ENCODE results near the gene RNF144B.

Gene RNF144B

GRCh38 chr6:18342223-18342622 lies 44.9 kb upstream of the RNF144B start:
- no peaks in the 10 kb centered on the region for H3K27me3 ChIP-seq (ENCODE audit: control insufficient read depth, low read length)
- no peaks in the 10 kb centered on the region for H3K36me3 ChIP-seq (ENCODE audit: control insufficient read depth, low read length)
- TF ChIP-seq CTCF (IDR thresholded peaks at IDR 0.05; ENCODE audit: low read depth, low read length, poor library complexity, severe bottlenecking) (no peak), EZH2phosphoT487 (IDR thresholded peaks at IDR 0.05; ENCODE audit: borderline replicate concordance, low read length) (no peak)
- H3K9me3 ChIP-seq (ENCODE audit: control insufficient read depth, insufficient read depth, low read length) = no peaks in the 10 kb centered on the region
- no peaks in the 10 kb centered on the region for H3K9me2 ChIP-seq (replicated peaks; ENCODE audit: control insufficient read depth, low read length)
- H3K79me2 ChIP-seq (ENCODE audit: control insufficient read depth, low read length) = no peaks in the 10 kb centered on the region; the same call in 1 of the 2 replicates
- H4K20me1 ChIP-seq (ENCODE audit: control insufficient read depth, insufficient read depth, low read depth, low read length) = no peaks in the 10 kb centered on the region
- H3K4me2 ChIP-seq (ENCODE audit: low read length) = peak overlapping the region; percentile 77
- peaks cover 38% of the 10 kb centered on the region for H3F3A ChIP-seq (ENCODE audit: control insufficient read depth, insufficient read depth)
- H3K4me3 ChIP-seq (ENCODE audit: low read length) = peak overlapping the region; percentile 56
- peaks cover 95% of the 10 kb centered on the region for H3K4me1 ChIP-seq (ENCODE audit: control insufficient read depth, low read length)
- H3K27ac ChIP-seq (ENCODE audit: low read depth, low read length) = peak overlapping the region; percentile 83

GRCh38 chr6:18343741-18344140 lies 43.4 kb upstream of the RNF144B start:
- peak overlapping the region; percentile 56 for H3K4me3 ChIP-seq (ENCODE audit: low read length)
- TF ChIP-seq EZH2phosphoT487 (IDR thresholded peaks at IDR 0.05; ENCODE audit: borderline replicate concordance, low read length) = no peak
- TF ChIP-seq CTCF (IDR thresholded peaks at IDR 0.05; ENCODE audit: low read depth, low read length, poor library complexity, severe bottlenecking) = peak; percentile 15

GRCh38 chr6:18347021-18347577 lies 40.1 kb upstream of the RNF144B start:
- Histone ChIP-seq H3K9me2 (replicated peaks; ENCODE audit: control insufficient read depth, low read length) (no peaks in the 10 kb centered on the region), H3K4me2 (ENCODE audit: low read length) (no peak overlapping the region), H3K4me3 (ENCODE audit: low read length) (no peak overlapping the region), H3K27me3 (ENCODE audit: control insufficient read depth, low read length) (no peaks in the 10 kb centered on the region), H3F3A (ENCODE audit: control insufficient read depth, insufficient read depth) (peaks cover 25% of the 10 kb centered on the region), H3K79me2 (ENCODE audit: control insufficient read depth, low read length) (no peaks in the 10 kb centered on the region), H3K4me1 (ENCODE audit: control insufficient read depth, low read length) (peaks cover 95% of the 10 kb centered on the region), H3K36me3 (ENCODE audit: control insufficient read depth, low read length) (no peaks in the 10 kb centered on the region), H3K9me3 (ENCODE audit: control insufficient read depth, insufficient read depth, low read length) (no peaks in the 10 kb centered on the region), H3K27ac (ENCODE audit: low read depth, low read length) (no peak overlapping the region), H4K20me1 (ENCODE audit: control insufficient read depth, insufficient read depth, low read depth, low read length) (no peaks in the 10 kb centered on the region)
- no peak for TF ChIP-seq EZH2phosphoT487 (IDR thresholded peaks at IDR 0.05; ENCODE audit: borderline replicate concordance, low read length)
- no peak for TF ChIP-seq CTCF (IDR thresholded peaks at IDR 0.05; ENCODE audit: low read depth, low read length, poor library complexity, severe bottlenecking)

More at GRCh38 chr6:18343741-18344140, 43.4 kb upstream of the RNF144B start:
- Histone ChIP-seq H3K27ac (ENCODE audit: low read depth, low read length) (peak overlapping the region; percentile 83), H3K36me3 (ENCODE audit: control insufficient read depth, low read length) (no peaks in the 10 kb centered on the region), H3K9me3 (ENCODE audit: control insufficient read depth, insufficient read depth, low read length) (no peaks in the 10 kb centered on the region), H3K4me1 (ENCODE audit: control insufficient read depth, low read length) (peaks cover 95% of the 10 kb centered on the region), H3K79me2 (ENCODE audit: control insufficient read depth, low read length) (no peaks in the 10 kb centered on the region; the same call in 1 of the 2 replicates), H3K27me3 (ENCODE audit: control insufficient read depth, low read length) (no peaks in the 10 kb centered on the region), H4K20me1 (ENCODE audit: control insufficient read depth, insufficient read depth, low read depth, low read length) (no peaks in the 10 kb centered on the region), H3K4me2 (ENCODE audit: low read length) (peak overlapping the region; percentile 77), H3K9me2 (replicated peaks; ENCODE audit: control insufficient read depth, low read length) (no peaks in the 10 kb centered on the region), H3F3A (ENCODE audit: control insufficient read depth, insufficient read depth) (peaks cover 30% of the 10 kb centered on the region)
